Measurements from ENCODE around the gene GARRE1. TPM values are rescaled to one million over a fixed set of nuclear protein-coding genes. Genes with fewer than 3 reads are reported as not detected.

GARRE1 gene
- total and polyA plus RNA-seq, 2 of the 8 experiments (the other 6 are each of a cell fraction or from before 2014, with no cell fraction given): 16.4 to 23.1 TPM

DNA sequence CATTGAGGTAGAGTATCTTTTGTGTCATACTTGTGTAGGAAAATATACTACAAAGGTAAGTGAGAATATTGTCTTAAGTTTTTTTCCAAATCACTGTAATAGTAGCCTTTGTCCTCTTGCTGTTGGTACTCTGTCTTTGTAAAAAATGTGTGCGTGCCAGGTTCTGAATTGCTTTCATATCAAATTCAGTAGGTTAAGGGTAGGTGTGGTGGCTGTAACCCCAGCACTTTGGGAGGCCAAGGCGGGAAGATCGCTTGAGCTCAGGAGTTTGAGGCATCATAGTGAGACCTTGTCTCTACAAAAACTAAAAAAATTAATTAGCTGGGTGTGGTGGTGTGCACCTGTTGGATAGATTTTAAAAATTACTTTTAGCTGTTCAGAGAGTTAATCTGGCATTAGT is 46.6 kb downstream of the GARRE1 start:
- H2BK5ac ChIP-seq (ENCODE audit: low read depth, low read length): no peak overlapping the region
- H3K4me2 ChIP-seq (ENCODE audit: insufficient read depth in 1 of 2, low read depth in 2 of 2, low read length in 2 of 2): no peak overlapping the region
- CTCF ChIA-PET (ENCODE audit: partially characterized antibody): interaction anchor here (0.6 to 1.1 kb wide), 2 partner anchors 59 to 75 kb away, joined by 3 to 4 read pairs; no protein-coding TSS in a partner anchor

More for the DNA sequence above, 46.6 kb downstream of the GARRE1 start:
- 100% methylated on average over 3 of the region's 3 CpGs; no CpG with 5 or more reads in 1 of the 2 experiments for WGBS, 2 experiments (ENCODE audit: extremely low coverage in 1 of 2, insufficient coverage in 1 of 2, insufficient read length in 1 of 2, insufficient replicate concordance in 2 of 2, low coverage in 1 of 2, low lambda C conversion rate in 2 of 2, missing lambda C conversion rate in 1 of 2)
- Histone ChIP-seq H2AFZ (ENCODE audit: low read length) (no peak overlapping the region), H3K79me2 (ENCODE audit: control insufficient read depth in 1 of 2, insufficient read depth in 2 of 2, low read length in 2 of 2) (no peaks in the 10 kb centered on the region), H4K5ac (ENCODE audit: insufficient read length, low read depth, low read length) (no peak overlapping the region), H2BK20ac (ENCODE audit: low read length) (no peak overlapping the region), H3K14ac (ENCODE audit: insufficient read length) (no peak overlapping the region), H3K23me2 (ENCODE audit: low read depth, low read length) (no peaks in the 10 kb centered on the region), H3K9me3 (ENCODE audit: insufficient read depth in 2 of 2, low read depth in 1 of 2, low read length in 1 of 2) (no peaks in the 10 kb centered on the region), H3K79me1 (ENCODE audit: low read depth, low read length) (no peaks in the 10 kb centered on the region), H3K9ac (replicated peaks in 1 of 4; ENCODE audit: extremely low read depth in 1 of 4, low read depth in 3 of 4, low read length in 3 of 4) (no peak overlapping the region), H4K91ac (replicated peaks; ENCODE audit: insufficient read length, low read length) (no peak overlapping the region), H3K4me1 (replicated peaks in 1 of 4; ENCODE audit: control insufficient read depth in 3 of 4, insufficient read depth in 4 of 4, low read length in 3 of 4) (peaks cover 3 to 6% (median 5%) of the 10 kb centered on the region in 4 experiments; a peak in 4 of 7 replicates), H3K18ac (ENCODE audit: extremely low read depth, low read length) (no peak overlapping the region), H3K27ac (ENCODE audit: low read depth, low read length) (no peak overlapping the region), H3K4ac (replicated peaks; ENCODE audit: insufficient read length, low read depth, low read length) (no peak overlapping the region), H2AK5ac (ENCODE audit: low read depth, low read length) (no peak overlapping the region), H4K8ac (ENCODE audit: extremely low read depth, insufficient read depth, low read length) (no peak overlapping the region), H2BK12ac (ENCODE audit: low read depth, low read length) (no peak overlapping the region), H3K56ac (replicated peaks; ENCODE audit: insufficient read length, low read depth, low read length) (no peak overlapping the region), H3K4me3 (ENCODE audit: extremely low read depth in 1 of 4, insufficient read depth in 2 of 4, low read depth in 3 of 4, low read length in 4 of 4) (no peak overlapping the region), H4K20me1 (replicated peaks in 1 of 2; ENCODE audit: control insufficient read depth in 1 of 2, insufficient read depth in 2 of 2, low read length in 2 of 2) (no peaks in the 10 kb centered on the region), H3K27me3 (replicated peaks in 1 of 4; ENCODE audit: control insufficient read depth in 3 of 4, extremely low read depth in 1 of 4, insufficient read depth in 3 of 4, low read length in 3 of 4) (no peaks in the 10 kb centered on the region), H2BK15ac (ENCODE audit: low read length) (no peak overlapping the region), H2BK120ac (replicated peaks; ENCODE audit: low read depth, low read length) (no peak overlapping the region), H3K23ac (ENCODE audit: insufficient read length) (no peak overlapping the region), H3K36me3 (ENCODE audit: control insufficient read depth in 2 of 4, insufficient read depth in 4 of 4, low read length in 3 of 4) (peaks cover 0 to 7% (median 0%) of the 10 kb centered on the region in 4 experiments; a peak in 2 of 8 replicates)
- POLR2A ChIA-PET (ENCODE audit: partially characterized antibody): interaction anchor here (0.7 to 1.0 kb wide), 3 partner anchors 13 to 576 kb away, joined by 3 read pairs; no protein-coding TSS in a partner anchor
- TF ChIP-seq MAFK (IDR thresholded peaks at IDR 0.05; ENCODE audit: low read depth, low read length): no peak
- TF ChIP-seq CEBPB (IDR thresholded peaks at IDR 0.05; ENCODE audit: low read depth, low read length): no peak
- TF ChIP-seq KDM1A (IDR thresholded peaks at IDR 0.05; ENCODE audit: borderline replicate concordance, low read length): no peak
- TF ChIP-seq GABPA (IDR thresholded peaks at IDR 0.05; ENCODE audit: borderline replicate concordance, insufficient read depth, low read length): no peak
- no peak for TF ChIP-seq USF2 (IDR thresholded peaks at IDR 0.05; ENCODE audit: low read length)
- TF ChIP-seq KDM4A (IDR thresholded peaks at IDR 0.05; ENCODE audit: low read depth, low read length, severe bottlenecking): no peak
- no peak for TF ChIP-seq BACH1 (IDR thresholded peaks at IDR 0.05; ENCODE audit: low read length)
- no peak for TF ChIP-seq CHD2 (IDR thresholded peaks at IDR 0.05; ENCODE audit: low read length)
- no peak for TF ChIP-seq SP2 (IDR thresholded peaks at IDR 0.05; ENCODE audit: low read length)
- TF ChIP-seq POLR2AphosphoS5 (IDR thresholded peaks at IDR 0.05; ENCODE audit: low read depth, low read length): no peak
- no peak for TF ChIP-seq SIX5 (IDR thresholded peaks at IDR 0.05; ENCODE audit: low read depth, low read length)
- TF ChIP-seq NANOG (IDR thresholded peaks at IDR 0.05; ENCODE audit: insufficient read depth, low read depth, low read length, poor library complexity, severe bottlenecking): no peak
- TF ChIP-seq CTBP2 (IDR thresholded peaks at IDR 0.05; ENCODE audit: borderline replicate concordance, insufficient read depth, insufficient read length, low read length): no peak
- no peak for DNase-seq (ENCODE audit: low read depth in 1 of 2, low spot score in 2 of 2)
- no peak for FAIRE-seq

All from H1 (cell line).